Panc1 (cell line): ENCODE data around the gene CTNNAL1.

Experiments
- POLR2AphosphoS5 ChIP-seq: IDR thresholded peaks from 2 replicates; pipeline ENCODE4 v1.6.1; 2012; ENCODE audit warnings: mild to moderate bottlenecking, low read depth, low read length, moderate library complexity
- TF ChIP-seq, protein P1 (sequence below): fragments of 450-650 bp; IDR thresholded peaks from 2 replicates; pipeline ENCODE4 v1.5.1; 2017; ENCODE audit warnings: mild to moderate bottlenecking

DNA sequence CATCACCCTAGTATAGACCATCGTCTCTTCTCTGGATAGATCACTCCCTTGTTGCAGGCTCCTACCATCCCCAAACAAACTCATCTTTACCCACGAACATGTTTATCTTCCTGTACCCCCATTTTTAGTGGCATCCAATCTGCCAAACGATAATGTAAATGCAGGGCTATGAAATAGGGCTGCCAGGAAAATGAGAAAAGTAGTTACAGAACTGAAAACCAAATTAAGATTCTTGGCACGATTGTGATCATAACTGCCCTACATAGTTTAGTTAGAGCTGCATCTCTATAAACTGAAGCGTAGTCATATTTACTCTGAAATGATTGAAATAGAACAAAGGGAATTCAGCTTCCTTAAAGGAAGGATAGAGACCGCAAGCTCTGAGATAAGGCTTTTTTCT, 53.0 kb downstream of the CTNNAL1 start:
- TF ChIP-seq, protein P1, sequence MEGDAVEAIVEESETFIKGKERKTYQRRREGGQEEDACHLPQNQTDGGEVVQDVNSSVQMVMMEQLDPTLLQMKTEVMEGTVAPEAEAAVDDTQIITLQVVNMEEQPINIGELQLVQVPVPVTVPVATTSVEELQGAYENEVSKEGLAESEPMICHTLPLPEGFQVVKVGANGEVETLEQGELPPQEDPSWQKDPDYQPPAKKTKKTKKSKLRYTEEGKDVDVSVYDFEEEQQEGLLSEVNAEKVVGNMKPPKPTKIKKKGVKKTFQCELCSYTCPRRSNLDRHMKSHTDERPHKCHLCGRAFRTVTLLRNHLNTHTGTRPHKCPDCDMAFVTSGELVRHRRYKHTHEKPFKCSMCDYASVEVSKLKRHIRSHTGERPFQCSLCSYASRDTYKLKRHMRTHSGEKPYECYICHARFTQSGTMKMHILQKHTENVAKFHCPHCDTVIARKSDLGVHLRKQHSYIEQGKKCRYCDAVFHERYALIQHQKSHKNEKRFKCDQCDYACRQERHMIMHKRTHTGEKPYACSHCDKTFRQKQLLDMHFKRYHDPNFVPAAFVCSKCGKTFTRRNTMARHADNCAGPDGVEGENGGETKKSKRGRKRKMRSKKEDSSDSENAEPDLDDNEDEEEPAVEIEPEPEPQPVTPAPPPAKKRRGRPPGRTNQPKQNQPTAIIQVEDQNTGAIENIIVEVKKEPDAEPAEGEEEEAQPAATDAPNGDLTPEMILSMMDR = no peak
- no peak for TF ChIP-seq POLR2AphosphoS5
